Stimulated activated effector memory CD8-positive, alpha-beta T cell treated with anti-CD3 and anti-CD28 coated beads, Interleukin-12 subunit alpha, Interleukin-12 subunit beta, amount 100 ng/mL, for 72 hours (primary cell): ENCODE results near the gene LRRC4.

ENCODE experiments used
- ATAC-seq: fragments of 150-1000 bp; cut with Tn5 transposase; 2 replicates; pipeline ENCODE4 v1.10.0; 2021
- DNase-seq, 2 donors: peaks; one replicate each; pipeline ENCODE4 v3.0.0; 2021 to 2022; ENCODE audit warnings: low spot score in 2 of 2
- H3K27ac Mint-ChIP-seq: one replicate; pipeline ENCODE4 v1.8.0; 2022; ENCODE audit warnings: mild to moderate bottlenecking, mixed read lengths
- H3K36me3 Mint-ChIP-seq: one replicate; pipeline ENCODE4 v1.8.0; 2022; ENCODE audit warnings: mild to moderate bottlenecking, mixed read lengths
- H3K4me1 Mint-ChIP-seq: one replicate; pipeline ENCODE4 v1.8.0; 2022; ENCODE audit warnings: mixed read lengths
- H3K4me3 Mint-ChIP-seq: one replicate; pipeline ENCODE4 v1.8.0; 2022; ENCODE audit warnings: mild to moderate bottlenecking, mixed read lengths
- H3K9me3 Mint-ChIP-seq: one replicate; pipeline ENCODE4 v1.8.0; 2022; ENCODE audit warnings: mixed read lengths

Gene LRRC4

DNA sequence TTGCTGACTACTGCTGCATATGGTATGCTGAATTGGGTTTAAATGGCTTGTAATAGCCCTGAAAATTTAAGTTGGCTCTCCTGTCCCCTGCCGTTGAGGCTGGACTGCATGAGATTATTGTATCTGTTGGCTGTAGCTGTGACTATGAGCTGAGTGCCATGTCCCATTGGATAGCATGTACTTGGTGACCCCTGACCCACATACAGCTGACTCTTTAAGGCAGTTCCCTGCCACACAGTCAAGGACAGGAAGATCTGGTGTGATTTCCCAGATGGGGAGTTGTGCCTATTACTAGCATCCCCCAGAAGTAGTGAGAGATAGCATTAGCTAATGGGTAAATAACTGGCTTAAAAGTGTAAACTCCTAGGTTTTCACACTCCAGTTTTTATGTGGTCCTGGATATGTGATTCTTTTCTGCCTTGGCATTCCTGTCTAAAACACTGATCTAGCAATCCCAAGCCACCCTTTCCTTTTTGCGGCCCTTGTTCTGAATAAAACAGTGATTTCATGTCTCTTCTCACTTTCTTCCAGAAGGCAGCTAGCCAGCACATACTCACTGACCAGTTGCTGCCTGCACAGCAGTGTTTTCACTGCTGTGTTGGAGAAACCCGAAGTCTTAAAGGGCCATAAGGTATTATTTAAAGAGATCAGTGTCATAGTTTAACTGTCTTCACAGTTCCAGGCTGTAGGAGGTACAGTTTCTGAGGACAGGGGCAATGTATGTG is 35.9 kb downstream of the LRRC4 start:
- no peaks in the 10 kb centered on the region for H3K9me3 Mint-ChIP-seq
- H3K4me3 Mint-ChIP-seq = no peak overlapping the region
- H3K4me1 Mint-ChIP-seq = peaks cover 5% of the 10 kb centered on the region
- DNase-seq = no peak
- peaks cover 67% of the 10 kb centered on the region for H3K36me3 Mint-ChIP-seq
- no peak overlapping the region for H3K27ac Mint-ChIP-seq
- no peak for ATAC-seq

DNA sequence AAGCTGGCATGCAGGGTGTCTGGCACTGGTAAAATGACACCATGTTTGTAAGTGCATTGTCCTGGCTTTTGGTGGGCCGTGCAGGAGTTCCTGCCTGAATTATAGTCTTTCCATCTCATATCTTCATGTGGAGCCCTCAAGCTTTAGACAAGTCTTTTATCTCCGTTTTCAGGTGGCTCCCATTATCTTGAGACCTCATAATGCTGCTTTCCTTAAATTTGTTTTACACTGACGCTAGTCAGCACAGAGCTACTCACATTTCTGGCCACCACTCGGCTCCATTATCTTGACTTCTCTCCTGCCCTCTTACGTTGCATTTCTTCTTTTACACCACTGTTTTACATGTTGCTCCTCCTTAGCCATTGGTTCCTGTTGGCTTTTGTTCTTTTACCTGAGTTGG is 37.2 kb downstream of the LRRC4 start:
- Mint-ChIP-seq H3K4me3 (no peak overlapping the region), H3K27ac (peak overlapping the region; percentile 2), H3K36me3 (peaks cover 60% of the 10 kb centered on the region), H3K9me3 (no peaks in the 10 kb centered on the region), H3K4me1 (peaks cover 5% of the 10 kb centered on the region)
- DNase-seq = no peak
- ATAC-seq = no peak

DNA sequence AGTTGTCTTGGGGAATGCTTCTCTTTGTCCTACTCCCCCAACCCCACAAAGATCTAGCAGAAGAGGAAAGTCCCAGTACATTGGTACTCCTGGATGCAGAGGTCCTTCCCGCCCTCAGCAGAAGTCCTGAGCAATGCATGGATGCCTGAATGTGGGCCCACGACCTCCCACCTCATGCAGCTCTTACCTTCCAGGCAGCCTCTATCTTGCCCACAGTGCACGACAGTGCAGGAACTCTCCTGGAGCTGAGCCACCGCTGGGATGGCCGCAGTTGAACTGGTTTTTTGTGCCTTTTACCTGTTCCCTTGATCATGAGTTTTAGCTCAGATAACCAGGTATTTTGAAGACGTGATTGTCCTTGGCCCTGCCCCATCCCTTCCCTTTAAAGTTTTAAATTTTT is 37.9 kb downstream of the LRRC4 start:
- DNase-seq (no peak), ATAC-seq (no peak)
- H3K4me1 Mint-ChIP-seq = peaks cover 5% of the 10 kb centered on the region
- H3K27ac Mint-ChIP-seq = no peak overlapping the region
- no peaks in the 10 kb centered on the region for H3K9me3 Mint-ChIP-seq
- H3K4me3 Mint-ChIP-seq = no peak overlapping the region
- H3K36me3 Mint-ChIP-seq = peaks cover 60% of the 10 kb centered on the region

DNA sequence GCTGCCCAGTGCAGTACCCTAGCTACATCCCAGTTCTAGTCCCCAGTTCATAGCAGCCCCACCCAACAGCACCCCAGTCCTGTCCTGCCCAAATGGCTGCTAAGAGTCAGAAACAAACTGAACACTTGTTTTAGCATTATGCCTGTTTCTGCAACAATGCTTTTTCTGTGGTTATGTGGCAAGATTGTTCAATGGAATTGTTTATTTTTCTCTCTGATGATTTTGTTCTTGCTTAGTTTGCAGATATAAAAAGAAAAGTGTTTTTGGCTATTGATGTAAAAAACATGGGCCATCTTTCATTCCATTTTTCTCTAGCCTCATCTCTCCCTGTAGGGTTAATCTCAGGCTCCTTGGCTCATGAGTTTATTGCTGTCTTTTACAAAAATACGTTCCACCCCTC is 42.5 kb downstream of the LRRC4 start:
- Mint-ChIP-seq H3K4me1 (peaks cover 21% of the 10 kb centered on the region), H3K4me3 (no peak overlapping the region), H3K36me3 (peaks cover 44% of the 10 kb centered on the region), H3K27ac (no peak overlapping the region), H3K9me3 (no peaks in the 10 kb centered on the region)
- ATAC-seq (no peak), DNase-seq (no peak)

DNA sequence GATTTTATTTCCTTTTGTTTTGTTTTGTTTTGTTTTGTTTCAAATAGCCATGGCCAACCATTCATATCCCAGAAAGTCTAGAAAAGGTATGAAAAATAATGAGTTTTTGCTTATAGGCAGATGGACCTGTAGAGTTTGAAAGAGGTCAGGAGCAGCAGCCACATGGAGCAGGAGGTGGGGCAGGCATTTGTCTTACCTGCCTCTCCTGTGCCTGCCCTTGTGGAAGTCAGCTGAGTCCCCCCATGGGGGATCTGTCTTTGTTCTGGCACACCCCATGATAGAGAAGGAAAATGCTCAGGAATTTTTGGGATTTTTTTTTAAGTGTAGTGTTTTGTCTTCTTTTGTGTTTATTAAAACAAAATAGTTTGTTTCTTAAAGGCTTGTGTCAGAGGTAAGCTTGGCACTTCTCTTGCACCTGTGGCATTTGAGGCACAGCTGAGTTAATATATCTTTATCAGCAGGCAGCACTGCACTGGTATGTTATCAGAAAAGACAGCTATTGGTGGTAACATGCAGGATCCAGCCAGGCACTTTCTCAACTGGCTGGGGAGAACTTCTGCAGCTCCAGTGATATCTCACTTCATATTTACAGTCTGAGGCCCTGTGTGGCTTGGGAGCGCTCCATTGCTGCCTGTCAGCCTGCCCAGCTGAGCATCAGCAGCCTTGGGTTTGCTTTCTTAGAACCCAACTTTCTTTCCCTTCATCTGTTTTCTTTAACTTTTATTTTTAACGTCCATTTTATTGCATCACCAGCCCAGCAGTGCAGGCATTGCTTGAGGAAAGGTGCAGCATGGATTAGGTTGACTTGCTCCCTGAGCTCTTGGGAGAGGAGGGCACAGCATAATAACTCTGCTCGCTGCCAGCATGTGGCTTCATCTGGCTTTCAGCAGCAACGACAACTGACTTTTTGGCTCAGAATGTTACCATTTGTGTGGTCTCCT is 44.4 kb downstream of the LRRC4 start:
- no peak overlapping the region for H3K27ac Mint-ChIP-seq
- H3K9me3 Mint-ChIP-seq = no peaks in the 10 kb centered on the region
- H3K36me3 Mint-ChIP-seq = peaks cover 26% of the 10 kb centered on the region
- no peak overlapping the region for H3K4me3 Mint-ChIP-seq
- ATAC-seq (no peak), DNase-seq (no peak)
- H3K4me1 Mint-ChIP-seq = peaks cover 40% of the 10 kb centered on the region

DNA sequence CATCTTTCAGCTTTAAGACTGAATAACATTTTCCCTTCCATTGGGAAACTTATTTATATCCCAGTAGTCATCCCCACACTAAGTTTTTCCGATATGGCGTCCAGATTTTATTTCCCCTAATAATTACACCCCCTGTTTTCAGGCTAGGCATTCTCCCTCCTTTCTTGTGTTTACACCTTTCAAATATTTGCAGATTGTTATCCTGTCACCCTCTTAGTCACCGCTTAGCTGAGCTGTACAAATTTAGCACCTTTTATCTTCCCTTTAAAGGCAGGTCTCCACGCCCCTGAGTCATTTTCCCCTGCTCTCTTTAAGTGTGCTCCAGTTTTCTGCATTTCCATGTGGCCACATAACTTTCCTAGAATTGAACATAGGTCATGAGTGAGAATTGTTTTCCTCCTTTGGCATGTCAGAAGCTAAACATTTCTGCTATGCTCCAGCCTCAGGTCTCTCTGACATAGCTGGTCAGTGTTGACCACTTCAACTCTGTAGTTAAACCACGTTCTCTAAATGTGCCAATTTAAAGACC is 47.4 kb downstream of the LRRC4 start:
- peak; percentile 91 for ATAC-seq
- H3K9me3 Mint-ChIP-seq = peaks cover 4% of the 10 kb centered on the region
- peaks cover 24% of the 10 kb centered on the region for H3K36me3 Mint-ChIP-seq

DNA sequence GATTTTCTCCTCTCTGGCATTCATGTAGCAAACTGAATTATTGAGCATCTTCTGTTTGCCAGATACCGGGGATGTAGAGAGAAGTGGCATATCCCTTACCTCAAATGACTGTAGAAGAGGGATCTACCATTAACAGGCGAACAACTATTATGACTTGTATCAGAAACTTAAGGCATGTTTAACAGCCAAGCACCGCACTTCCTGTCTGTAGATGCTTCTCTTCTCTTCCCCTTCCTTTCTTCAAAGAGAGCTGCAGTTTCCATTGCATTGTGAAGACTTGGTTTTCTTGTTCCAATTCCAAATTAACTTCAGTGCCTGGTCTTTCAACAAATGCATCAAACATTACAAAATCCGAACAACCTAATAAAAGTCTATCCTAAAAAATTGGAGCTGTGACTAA is 49.3 kb downstream of the LRRC4 start:
- H3K27ac Mint-ChIP-seq = no peak overlapping the region

More for the DNA sequence above, 47.4 kb downstream of the LRRC4 start:
- Mint-ChIP-seq H3K4me3 (no peak overlapping the region), H3K4me1 (peaks cover 46% of the 10 kb centered on the region), H3K27ac (peak overlapping the region; percentile 1)
- DNase-seq = no peak

DNA sequence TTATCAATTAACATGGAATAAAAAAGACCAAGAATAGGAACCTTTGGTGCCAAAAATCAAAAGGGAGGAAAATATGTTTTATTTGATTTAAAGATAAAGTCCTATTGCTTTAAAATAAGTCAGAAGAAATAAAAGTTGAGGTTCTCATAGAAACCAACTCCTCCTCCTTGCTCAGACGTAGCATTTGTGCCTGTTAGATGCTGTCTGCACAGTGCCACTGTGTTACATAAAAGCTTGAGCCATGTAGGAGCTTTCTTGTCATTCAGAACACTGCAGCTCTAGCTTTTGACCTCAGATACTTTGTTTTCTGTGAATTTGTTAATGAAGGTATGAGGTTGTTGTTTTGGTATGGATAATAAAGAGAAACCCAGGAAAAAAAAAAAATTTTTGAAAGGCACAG is 50.3 kb downstream of the LRRC4 start:
- Mint-ChIP-seq H3K9me3 (peaks cover 18% of the 10 kb centered on the region), H3K36me3 (peaks cover 41% of the 10 kb centered on the region), H3K27ac (no peak overlapping the region), H3K4me1 (peaks cover 54% of the 10 kb centered on the region), H3K4me3 (no peak overlapping the region)
- no peak for ATAC-seq
- no peak for DNase-seq

More for the DNA sequence above, 49.3 kb downstream of the LRRC4 start:
- peaks cover 39% of the 10 kb centered on the region for H3K36me3 Mint-ChIP-seq
- DNase-seq (no peak), ATAC-seq (no peak)
- H3K9me3 Mint-ChIP-seq = peaks cover 18% of the 10 kb centered on the region
- H3K4me1 Mint-ChIP-seq = peaks cover 54% of the 10 kb centered on the region
- no peak overlapping the region for H3K4me3 Mint-ChIP-seq

DNA sequence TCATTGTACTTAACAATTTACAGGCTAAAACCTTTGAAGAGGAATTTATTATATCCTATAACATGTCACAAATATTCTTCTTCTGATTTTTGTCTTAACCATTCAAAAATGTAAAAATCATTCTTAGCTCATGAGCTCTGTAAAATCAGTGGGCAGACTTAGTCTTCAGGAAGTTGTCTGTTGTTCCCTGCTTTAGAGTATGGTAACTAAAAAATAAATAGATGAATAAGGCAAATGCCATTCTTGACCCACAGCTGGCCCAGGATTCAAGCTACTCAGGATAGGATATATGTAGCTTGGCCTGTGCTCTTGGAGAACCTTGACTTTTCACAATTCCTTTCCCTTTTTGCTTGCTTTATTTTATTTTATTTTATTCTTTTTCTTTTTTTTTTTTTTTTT is 51.5 kb downstream of the LRRC4 start:
- ATAC-seq (no peak), DNase-seq (no peak)
- H3K27ac Mint-ChIP-seq = no peak overlapping the region
- peaks cover 44% of the 10 kb centered on the region for H3K4me1 Mint-ChIP-seq
- H3K36me3 Mint-ChIP-seq = peaks cover 36% of the 10 kb centered on the region
- no peak overlapping the region for H3K4me3 Mint-ChIP-seq
- H3K9me3 Mint-ChIP-seq = peaks cover 18% of the 10 kb centered on the region

DNA sequence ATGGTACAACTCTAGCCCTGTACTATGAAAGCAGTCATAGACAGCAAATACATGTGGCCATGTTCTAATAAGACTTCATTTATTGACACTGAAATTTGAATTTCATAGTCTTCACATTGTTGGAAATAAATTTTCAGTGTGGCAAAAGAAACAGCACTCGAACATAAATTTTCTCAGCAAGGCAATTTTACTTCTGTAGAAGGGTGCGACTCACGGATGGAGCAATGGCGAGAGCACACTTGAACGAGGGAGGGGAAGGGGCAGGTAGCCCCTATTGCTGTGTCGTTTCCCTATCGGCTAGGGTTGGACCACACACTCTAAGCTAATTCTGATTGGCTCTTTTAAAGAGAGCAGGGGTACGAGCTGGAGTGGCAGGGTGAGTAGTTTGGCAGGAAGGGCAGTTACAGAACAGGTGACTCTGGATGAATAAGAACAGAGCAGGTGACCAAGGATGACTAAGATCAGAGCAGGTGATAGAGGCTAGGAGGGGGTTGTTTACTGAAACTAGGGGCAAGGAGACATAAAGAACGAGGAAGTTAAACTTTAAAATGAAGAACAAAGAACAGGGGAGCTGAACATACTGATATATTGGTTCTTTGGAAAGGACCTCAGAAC is 52.0 kb downstream of the LRRC4 start:
- no peak for ATAC-seq
- no peak overlapping the region for H3K4me3 Mint-ChIP-seq
- H3K27ac Mint-ChIP-seq = peak overlapping the region; percentile 27
- H3K9me3 Mint-ChIP-seq = peaks cover 18% of the 10 kb centered on the region
- H3K36me3 Mint-ChIP-seq = peaks cover 31% of the 10 kb centered on the region
- H3K4me1 Mint-ChIP-seq = peaks cover 39% of the 10 kb centered on the region
- no peak for DNase-seq

DNA sequence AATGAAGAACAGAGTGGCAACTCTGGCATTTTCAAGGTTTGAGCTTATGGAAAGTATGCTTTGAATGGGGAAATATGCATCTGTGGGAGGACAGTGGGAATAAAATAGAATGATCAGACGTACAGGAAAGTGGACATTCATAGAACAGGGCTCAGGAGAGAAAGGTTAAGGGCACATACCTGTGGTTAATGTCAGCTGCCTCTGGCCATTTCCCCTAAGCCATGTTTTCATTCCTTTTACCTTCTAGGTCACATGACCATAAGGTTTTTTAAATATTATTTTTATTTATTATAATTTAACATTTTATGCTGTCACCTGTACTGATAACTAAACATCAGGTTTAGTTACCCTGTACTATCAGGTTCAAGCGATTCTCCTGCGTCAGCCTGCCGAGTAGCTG is 52.8 kb downstream of the LRRC4 start:
- Mint-ChIP-seq H3K4me3 (no peak overlapping the region), H3K27ac (no peak overlapping the region), H3K9me3 (peaks cover 18% of the 10 kb centered on the region), H3K36me3 (peaks cover 31% of the 10 kb centered on the region), H3K4me1 (peaks cover 31% of the 10 kb centered on the region)
- no peak for ATAC-seq
- no peak for DNase-seq
